GM12875 (cell line): Measurements from ENCODE around the gene BACE1.

Experiments used
- H3K4me3 ChIP-seq: one replicate; pipeline ENCODE4 v1.5.1; 2011; ENCODE audit warnings: low read depth, low read length, control low read depth
- CTCF ChIP-seq: IDR thresholded peaks from 2 replicates; pipeline ENCODE4 v1.5.1; 2011; ENCODE audit warnings: low read depth, mild to moderate bottlenecking, control low read depth, inconsistent platforms, low read length, moderate library complexity, borderline replicate concordance; ENCODE audit not compliant: insufficient read depth

The BACE1 gene

DNA sequence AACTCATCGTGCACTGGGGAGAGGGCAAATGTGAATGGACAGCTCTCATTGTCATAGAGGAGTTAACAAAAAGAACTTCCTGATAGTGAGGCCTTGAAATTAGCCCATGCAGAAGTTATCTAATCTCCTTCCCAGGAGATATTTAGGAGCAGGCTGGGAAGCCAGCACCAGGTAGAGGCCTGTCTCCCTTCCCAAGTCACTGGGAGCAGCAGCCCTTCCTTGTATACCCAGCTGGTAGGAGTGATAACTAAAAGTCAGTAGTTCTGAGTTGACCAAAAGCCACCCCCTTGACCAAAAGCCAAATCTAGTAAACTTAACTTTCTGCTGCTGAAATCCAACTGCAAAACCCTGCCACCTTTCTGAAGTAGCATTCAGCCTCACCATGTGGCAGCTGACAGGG lies 26.3 kb downstream of the BACE1 start:
- H3K4me3 ChIP-seq, result no peak overlapping the region
- no peak for TF ChIP-seq CTCF

GRCh38 chr11:117287668-117288067 lies 28.4 kb downstream of the BACE1 start:
- no peak for TF ChIP-seq CTCF
- no peak overlapping the region for H3K4me3 ChIP-seq

DNA sequence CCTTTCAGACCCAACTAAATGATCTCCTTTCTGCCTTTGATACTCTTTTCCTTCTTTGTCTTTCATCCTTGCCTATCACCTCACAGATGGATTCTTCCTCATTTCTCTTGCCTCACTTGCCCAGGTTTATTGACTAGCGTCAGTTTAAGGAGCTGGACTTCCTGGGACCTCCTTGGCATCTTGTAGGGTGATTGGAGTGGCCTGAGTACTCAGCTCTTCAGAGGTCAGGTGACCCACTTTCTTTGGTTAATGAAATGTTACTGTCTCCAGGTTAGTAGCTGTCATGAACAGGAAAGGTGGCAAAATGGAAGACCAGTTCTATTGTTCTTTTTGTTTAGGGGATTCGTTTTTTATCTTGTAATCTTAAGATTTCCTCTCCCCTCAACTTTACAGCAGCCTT lies 29.5 kb downstream of the BACE1 start:
- TF ChIP-seq CTCF, result no peak
- H3K4me3 ChIP-seq, result no peak overlapping the region

- H3K4me3 ChIP-seq, result no peak overlapping the region
- no peak for TF ChIP-seq CTCF
These were observed 32.0 kb downstream of the BACE1 start for GRCh38 chr11:117284053-117284452.

- no peak overlapping the region for H3K4me3 ChIP-seq
- no peak for TF ChIP-seq CTCF
These were observed 33.1 kb downstream of the BACE1 start for GRCh38 chr11:117282956-117283355.

DNA sequence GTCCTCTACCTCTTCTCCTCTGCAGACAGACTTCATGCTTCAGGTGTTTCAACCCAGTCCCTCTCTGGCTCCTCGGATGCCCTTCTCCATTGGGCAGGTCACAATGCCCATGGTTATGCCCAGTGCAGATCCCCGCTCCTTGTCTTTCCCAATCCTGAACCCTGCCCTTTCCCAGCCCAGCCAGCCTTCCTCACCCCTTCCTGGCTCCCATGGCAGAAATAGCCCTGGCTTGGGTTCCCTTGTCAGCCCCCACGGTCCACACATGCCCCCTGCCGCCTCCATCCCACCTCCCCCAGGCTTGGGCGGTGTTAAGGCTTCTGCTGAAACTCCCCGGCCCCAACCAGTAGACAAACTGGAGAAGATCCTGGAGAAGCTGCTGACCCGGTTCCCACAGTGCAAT lies 34.2 kb downstream of the BACE1 start:
- TF ChIP-seq CTCF, result no peak
- no peak overlapping the region for H3K4me3 ChIP-seq

GRCh38 chr11:117281159-117281558 lies 34.9 kb downstream of the BACE1 start:
- no peak overlapping the region for H3K4me3 ChIP-seq
- no peak for TF ChIP-seq CTCF
